ENCODE results near the gene DBH.

GRCh38 chr9:133692364-133692985 lies 56.3 kb downstream of the DBH start:
- TF ChIP-seq CSRNP3 (CRISPR knock-in tag; IDR thresholded peaks at IDR 0.05) (no peak), PATZ1 (CRISPR knock-in tag; IDR thresholded peaks at IDR 0.05; ENCODE audit: borderline replicate concordance) (no peak)

Measured in SK-N-SH treated with all-trans-retinoic acid at 6 μM for 48 hours (cell line).